HG02943 (cell line): ENCODE data around the gene RTP5.
"Not testable (repeated sequence)": the region's sequence is repeated elsewhere in the genome, so short reads cannot be mapped to it uniquely, and the experiment has no call there.

Experiments
- ATAC-seq: cut with Tn5 transposase; IDR thresholded peaks from one replicate; pipeline ENCODE4 v1.9.1; 2021; ENCODE audit warnings: mild to moderate bottlenecking, low read depth, moderate library complexity; ENCODE audit not compliant: unreplicated experiment

Gene RTP5

DNA sequence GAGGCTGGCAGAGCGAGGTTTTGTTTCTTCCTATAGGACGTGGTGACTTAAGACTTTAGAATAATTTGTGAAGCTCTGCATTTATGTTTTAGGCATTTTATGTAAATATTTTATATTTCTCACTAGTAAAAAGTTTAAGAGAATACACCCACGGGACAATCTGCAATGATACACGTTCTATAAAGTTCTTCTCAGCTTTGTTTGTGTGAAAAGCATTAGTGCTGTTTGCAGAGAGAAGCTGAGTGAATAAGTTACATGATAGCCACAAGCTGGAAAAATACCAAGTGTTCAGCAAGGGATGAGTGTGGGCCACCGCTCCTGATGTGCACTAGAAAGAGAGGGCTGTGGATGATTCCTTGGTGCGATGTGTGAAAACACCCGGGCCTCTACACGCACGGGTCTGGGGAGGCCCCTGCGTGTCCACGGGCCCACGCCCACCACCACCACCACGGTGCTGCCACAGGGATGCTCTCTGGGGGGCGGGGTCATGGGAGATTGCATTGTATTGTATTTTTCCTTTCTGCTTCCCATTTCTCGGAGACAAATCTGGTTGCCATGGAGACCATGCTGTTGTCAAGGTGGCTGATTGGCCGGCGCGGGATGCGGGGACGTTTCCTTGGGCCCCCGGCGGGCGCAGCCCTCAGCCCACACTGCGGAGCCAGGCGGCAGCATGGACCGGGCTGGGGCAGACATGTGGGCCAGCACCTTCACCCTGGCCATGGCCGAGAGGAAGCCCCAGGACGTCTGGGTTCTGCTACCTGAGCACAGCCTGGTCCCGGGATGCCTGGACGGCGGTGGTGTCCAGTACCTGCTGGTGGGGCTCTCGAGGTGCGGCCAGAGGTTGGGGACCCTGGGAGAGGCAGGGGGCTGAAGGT, at the start of gene RTP5:
Gene RTP5, plus strand, starts transcription at position 643 of the 875 bp plus-strand sequence. Its CDS starts 28 bp downstream, at position 671.
- no peak for ATAC-seq

DNA sequence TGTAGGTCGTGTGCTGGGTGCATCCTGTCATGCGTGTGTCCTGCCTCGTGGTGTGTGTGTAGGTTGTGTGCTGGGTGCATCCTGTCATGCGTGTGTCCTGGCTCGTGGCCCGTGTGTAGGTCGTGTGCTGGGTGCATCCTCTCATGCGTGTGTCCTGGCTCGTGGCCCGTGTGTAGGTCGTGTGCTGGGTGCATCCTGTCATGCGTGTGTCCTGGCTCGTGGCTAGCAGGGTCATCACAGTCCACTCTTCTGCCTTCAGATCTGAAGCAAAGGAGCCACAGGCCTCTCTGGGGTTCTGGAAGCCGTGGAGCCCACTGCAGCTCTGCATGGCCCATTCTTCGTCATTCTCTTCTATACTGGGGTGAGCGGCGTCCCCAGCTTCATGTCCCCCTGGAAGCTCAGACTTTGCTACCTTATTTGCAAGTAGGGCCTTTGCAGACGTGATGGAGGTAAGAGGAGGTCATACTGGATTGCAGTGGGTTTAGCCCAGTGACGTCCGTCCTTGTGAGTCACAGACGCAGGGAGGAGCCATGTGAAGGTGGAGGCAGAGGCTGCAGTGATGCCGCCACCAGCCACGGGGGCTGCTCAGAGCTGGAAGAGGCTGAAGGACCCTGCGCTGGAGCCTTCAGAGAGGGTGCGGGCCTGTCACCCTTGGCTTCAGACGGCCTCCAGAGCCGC, 49.4 kb upstream of the RTP5 start:
- ATAC-seq, result not testable (repeated sequence)

DNA sequence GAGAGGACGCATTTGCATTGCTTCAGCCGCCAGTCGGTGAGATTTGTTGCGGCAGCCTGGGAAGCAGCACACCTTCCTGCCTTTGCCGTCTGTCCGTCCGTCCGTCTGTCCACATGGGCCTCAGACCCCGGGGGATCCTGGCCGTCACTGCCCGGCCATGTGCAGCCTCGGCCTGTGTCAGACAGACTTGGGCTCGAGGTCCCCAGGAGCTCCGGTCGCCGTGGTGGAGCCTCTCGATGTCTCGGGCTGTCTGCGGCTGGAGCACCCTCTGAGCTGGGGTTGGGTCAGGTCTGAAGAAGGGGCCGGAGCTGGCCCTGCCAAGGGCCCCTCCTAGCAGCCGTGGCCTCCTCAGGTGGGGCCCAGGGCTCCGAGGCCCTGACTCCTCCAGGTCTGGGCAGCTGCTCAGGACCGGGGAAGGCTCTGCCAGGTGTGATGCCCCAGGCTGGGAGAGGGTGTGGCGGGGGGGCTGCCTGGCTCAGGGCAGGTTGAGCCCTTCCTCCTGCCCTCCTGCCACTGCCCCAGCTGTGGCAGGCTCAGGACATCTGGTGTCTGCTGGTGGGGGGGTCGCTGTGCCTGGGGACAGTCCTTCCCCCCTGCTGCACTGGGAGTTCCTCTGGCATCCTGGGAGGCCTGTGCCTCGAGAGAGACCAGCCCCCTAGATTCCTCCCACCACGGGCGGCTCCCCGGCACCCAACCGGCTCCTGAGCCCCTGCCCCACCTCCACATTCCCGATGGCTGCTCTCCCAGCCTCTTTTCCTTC, 48.7 kb upstream of the RTP5 start:
- ATAC-seq, result no peak

DNA sequence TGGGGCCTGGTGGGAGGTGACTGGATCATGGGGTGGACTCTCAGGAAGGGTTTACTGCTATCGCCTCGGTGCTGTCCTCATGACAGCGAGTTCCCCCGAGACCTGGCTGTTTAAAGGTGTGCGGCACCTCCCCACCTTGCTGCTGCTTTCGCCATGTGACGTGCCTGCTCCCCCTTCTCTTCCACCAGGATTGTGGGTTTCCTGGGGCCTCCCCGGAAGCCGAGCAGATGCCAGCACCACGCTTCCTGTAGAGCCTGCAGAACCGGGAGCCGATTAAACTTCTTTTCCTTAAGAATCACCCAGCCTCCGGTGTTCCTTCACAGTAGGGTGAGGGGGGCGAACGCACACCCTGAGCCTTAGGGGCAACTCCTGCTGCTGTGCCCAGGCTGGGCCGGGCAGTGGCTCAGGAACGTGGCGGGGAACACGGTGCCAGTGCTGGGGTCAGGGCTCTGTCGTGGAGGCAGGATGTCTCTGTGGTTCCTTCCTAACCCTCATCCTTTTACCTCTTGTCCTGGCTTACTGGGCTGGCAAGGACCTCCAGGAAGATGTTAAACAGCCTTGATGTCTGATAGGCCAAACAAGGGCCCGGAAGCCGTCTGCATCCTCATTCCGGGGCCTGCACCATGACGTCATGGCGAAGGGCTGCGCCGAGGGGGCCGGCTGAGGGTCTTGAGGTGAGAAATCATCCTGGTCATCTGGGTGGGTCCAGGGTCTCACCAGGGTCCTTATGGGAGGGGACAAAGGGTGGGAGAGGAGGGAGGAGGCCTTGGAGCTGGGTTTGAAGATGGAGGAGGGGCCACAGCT, 47.9 kb upstream of the RTP5 start:
- ATAC-seq, result no peak

DNA sequence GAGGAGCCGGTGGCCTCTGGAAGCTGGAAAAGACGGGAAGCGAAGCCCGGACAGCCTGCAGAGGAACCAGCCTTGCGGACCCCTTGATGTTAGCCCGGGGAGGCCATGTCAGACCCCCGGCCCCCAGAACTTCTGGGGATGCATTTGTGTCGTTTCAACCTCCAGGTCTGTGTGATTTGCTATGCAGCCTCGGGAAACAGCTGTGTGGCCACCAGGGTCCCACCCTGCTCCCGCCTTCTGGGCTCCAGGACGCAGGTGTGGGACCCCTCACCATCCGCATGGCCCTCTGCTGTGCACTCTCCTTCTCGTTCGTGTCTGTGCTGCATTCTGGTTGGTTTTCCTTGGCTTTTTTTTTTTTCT, 47.3 kb upstream of the RTP5 start:
- ATAC-seq, result no peak

DNA sequence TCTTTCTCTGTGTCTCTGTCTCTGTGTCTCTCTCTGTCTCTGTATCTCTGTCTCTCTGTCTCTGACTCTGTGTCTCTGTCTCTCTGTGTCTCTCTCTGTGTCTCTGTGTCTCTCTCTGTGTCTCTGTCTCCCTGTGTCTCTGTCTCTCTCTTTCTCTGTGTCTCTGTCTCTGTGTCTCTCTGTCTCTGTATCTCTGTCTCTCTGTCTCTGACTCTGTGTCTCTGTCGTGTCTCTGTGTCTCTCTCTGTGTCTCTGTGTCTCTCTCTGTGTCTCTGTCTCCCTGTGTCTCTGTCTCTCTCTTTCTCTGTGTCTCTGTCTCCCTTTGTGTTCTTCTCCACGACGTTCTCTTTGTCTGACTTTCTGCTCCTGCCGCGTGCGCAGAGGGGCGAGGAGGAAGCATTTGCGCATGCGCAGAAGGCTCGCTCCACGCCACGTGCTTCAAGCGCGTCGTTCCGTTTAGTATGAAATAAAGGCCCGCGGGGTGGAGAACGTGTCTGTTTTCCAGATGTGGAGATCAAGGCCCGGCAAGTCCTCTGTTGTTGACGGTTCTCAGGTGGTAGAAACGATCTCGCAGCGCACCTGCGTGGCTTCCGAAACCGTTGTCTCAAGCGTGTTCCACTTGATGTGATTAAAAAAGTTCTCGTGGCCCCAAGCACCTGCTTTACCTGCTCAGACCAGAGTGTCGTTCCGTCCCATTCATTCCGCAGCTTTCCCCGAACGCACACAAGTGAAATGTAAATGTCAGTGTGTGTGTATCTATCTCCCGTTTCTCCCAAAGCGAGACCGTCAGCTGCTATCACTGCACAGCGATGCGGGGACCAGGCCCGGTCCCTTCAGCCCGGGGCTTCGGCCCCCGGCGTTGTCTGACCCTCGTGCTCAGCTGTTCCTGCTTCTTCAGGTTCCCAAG, 45.7 kb upstream of the RTP5 start:
- ATAC-seq, result not testable (repeated sequence)

DNA sequence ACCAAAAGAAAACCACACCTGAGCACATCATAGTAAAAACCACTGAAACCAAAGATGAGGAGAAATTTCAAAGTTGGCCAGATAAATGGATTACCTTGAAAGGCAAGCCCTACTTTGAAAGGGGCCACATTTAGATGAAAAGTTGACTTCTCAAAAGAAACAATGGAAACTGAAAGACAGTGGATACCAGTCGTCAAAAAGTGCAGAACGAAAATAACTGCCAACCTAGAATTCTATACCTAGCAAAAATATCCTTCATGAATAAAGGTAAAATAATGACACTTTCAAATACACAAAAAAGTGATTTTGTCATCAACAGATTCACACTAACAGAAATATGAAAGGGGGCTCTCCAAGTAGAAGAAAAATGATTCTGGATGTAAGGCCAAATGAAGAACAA, 42.1 kb upstream of the RTP5 start:
- no peak for ATAC-seq

DNA sequence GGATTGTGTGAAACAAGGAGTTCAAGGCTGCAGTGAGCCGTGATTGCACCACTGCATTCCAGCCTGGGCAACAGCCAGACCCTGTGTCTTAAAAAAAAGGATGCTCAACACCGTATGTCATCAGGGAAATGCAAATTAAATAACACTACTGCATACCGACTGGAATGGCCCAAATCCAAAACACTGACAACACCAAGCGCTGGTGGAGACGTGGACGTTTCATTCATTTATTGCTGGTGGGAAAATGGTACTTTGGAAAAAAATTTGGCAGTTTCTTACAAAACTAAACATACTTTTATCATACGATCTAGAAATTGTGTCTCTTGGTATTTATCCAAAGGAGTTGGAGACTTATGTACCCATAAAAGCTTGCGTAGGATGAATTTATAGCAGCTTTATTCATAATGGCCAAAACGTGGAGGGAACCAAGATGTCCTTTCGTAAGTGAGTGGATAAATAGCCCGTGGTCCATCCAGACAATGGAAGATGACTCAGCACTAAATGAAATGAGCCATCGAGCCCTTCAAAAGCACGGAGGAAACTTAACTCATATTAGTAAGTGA, 36.3 kb upstream of the RTP5 start:
- ATAC-seq, result no peak

DNA sequence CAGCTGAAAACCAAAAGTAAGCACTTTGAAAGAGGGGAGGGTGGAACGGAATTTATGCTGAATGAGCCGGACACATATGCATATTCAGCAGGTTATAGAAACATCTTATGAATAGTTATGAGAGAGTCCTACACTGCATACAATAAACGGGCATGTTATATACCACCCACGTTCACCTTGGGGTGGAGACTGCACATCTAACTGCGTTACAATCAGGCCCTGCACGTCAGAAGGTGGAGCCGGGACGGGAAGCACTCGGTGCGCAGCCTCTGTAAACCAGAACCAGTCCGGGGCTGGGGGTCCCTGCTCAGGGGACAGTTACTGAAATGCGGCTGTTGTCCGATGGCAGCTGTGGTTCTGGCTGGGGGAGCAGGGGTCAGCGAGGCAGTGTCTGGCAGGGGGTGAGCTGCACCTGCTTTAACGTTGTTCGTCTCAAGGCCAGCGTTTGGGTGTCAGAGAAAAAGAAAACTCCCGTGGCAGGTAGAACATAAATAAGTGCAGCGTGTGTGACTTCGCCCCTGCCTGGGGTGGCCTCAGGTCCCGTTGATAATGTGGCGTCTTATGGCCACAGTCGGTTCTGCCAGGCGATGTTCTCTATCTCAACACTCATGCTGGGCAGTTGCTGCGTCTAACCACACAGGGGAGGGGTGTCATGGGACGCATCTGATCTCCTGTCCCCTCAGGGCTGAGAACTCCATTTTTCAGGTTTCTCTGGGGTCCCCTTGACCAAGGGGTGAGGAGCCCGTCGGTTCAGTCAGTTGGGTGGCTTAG, 35.6 kb upstream of the RTP5 start:
- ATAC-seq, result not testable (repeated sequence)

DNA sequence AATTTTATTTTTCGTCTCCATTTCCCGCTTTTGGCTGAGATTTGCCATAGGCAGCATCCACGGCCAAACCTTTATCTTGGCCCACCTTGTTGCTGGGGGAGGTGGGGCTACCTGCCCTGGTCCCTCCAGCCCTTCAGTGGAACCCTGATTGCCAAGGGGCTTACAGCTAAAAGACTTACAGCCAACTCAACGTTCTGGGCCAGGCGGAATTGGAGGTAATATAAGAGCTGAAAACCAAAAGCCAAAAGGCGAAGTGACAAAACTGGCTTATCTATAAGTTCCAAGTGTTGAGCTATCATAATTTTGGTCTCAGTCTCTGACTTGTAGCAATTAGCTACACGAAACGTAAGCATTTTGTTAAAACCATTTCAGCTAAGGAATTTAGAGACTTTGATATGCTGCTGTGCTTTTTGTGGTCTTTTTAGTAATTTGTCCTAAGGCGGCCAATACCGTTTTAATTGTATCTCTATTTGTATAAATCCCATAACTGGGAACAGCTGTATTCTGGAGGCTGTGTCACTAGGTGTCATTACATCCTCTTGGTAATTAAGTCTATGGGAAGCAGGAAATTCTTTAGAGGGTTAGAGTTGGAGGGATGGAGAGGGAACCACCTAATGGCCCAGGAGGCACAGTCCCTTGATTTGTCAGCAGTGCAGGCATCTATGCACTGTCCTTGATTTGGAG, 34.9 kb upstream of the RTP5 start:
- ATAC-seq, result no peak

DNA sequence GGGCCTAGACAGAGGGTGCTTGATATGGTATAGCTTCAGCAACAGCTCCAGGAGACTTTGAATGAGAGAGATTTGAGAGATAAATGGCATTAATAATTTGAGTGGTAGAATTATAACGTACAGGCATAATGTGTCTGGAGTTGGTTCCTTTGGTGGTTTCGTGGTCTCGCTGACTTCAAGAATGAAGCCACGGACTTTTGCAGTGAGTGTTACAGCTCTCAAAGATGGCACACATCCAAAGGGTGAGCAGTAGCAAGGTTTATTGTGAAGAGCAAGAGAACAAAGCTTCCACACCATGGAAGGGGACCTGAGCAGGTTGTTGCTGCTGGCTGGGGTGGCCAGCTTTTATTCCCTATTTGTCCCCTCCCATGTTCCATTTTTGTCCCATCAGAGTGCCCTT, 33.9 kb upstream of the RTP5 start:
- ATAC-seq, result no peak

DNA sequence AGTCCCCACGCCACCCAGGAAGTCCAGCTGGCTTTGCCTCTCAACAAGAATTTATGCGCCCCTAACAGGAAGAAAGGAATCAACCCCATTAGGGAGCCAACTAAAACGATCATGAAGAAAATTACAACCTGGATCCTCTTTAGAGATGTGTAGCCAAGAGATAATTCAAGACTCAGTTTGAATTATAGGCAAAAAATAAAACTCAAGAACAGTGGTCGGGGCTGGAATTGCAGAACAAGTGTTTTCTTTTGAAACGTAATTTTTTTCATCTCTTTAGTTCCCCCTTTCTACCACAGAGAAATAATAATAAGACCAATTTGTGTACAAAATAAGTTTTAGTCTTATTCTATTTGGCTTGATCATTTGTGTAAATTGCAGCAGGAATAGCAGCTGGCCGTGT, 33.2 kb upstream of the RTP5 start:
- ATAC-seq, result no peak

DNA sequence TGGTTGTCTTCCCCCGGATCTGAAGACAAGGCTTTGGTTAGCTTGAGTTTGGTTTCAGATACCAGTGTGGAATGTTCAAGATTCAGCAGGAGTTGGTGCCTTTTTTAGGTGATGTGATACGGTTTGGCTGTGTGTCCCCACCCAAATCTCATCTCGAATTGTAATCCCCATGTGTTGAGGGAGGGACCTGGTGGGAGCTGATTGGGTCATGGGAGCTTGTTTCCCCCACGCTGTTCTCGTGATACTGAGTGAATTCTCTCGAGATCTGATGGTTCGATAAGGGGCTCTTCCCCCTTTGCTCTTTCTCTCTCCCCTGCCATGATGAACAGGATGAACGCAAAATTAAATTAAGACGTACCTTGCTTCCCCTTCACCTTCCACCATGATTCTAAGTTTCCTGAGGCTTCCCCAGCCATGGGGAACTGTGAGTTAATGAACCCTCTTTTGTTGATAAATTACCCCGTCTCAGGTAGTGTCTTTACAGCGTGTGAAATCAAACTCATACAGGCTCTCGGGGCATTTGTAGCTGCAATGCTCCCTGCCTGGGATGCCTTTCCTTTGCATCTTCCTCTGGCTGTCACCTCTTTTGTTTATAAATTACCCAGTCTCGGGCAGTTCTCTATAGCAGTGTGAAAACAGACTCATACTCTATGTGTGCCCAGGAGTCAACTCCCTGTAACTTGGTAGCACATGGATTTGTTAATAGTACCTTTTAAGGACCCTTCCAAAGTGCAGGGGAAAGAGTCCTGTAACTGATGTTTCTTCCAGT, 32.1 kb upstream of the RTP5 start:
- ATAC-seq, result no peak

DNA sequence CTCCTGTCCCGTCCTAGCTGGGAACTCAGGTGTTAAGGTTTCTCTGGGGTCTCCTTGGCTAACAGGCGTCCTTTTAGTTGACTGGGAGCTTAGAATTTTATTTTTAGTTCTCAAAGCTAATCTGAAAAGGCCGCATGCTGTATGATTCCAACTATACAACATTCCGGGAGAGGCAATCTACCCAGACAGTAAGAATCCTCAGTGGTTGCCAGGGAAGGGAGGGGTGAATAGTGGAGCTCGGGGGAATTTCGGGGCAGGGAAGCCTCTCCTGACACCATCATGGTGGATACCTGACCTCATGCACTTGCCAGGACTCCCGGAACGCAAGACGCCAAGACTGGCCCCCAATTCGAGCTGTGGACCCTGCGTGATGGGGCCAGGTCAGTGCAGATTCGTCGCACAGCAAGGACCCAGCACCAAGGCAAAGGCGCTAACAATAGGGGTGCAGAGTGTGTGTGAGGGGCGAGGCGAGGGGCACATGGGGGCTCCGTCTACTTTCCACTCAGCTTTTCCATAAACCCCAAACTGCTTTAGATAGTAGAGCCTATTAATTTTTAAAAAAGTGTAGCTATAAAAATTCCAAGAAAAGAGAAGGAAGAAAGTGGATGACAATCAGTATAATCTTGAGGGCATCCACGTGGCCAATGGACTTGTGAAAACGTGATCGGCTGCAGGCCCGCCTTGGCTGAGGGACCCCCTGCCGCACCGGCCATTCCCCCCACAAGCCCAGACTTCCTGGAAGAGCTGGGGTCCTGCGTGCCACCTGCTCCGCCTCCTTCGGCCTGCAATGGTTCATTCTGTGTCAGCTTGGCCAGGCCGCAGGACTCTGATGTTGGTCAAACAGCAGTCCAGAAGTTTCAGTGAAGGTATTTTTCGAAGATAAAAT, 28.1 kb upstream of the RTP5 start:
- ATAC-seq, result no peak

DNA sequence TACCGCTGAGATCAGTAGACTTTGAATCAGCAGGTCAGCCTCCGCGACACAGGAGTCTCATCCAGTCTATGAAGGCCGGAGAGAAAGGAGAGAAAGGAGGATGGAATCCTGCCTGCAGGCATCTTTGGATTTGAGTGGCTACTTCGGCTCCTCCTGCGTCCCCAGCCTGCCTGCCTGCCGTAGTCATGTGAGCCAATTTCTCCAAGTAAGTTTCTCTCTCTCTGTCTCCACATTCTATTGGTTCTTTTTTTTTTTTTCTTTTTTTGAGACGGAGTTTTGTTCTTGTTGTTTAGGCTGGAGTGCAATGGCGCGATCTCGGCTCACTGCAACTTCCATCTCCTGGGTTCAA, 27.5 kb upstream of the RTP5 start:
- no peak for ATAC-seq

DNA sequence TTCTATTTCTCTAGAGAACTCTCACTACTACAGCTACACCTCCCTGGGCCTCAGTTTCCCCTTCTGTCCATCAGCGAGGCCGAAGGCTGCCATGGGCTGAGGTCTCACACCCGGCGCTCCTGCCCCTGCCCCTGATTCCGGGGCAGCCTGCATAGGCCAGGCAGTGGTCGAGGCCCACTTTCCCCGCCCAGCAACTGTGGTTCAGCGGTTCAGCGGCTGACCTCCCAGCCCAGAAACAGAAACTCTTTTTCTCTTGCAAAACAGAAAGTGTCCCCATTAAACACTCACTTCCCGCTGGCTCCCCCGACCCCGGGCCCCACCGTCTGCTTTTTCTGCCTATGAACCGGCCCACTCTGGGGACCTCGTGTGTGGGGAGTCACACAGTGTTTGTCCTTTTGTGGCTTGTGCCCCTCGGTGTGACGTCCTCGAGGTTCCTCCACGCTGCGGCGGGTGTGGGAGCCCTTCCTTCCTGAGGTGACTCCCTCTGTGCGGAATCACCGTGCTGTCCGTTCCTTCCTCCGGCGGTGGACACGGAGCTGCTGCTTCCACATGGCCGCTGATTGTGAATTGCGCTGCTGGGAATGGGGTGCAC, 26.8 kb upstream of the RTP5 start:
- no peak for ATAC-seq
